ENCODE measurements around the gene EFL1. TPM values are rescaled to one million over a fixed set of nuclear protein-coding genes. Genes with fewer than 3 reads are reported as not detected.
"Not testable (repeated sequence)": the region's sequence is repeated elsewhere in the genome, so short reads cannot be mapped to it uniquely, and the experiment has no call there.

EFL1 gene
- polyA plus RNA-seq, 1 donor from 2014 or later: 16.8 TPM

GRCh38 chr15:82221535-82221934 is 41.0 kb downstream of the EFL1 start:
- H2AFZ ChIP-seq (ENCODE audit: low read depth, low read length); H3K9me2 ChIP-seq (ENCODE audit: insufficient read depth, low read length); H3K4me3 ChIP-seq (ENCODE audit: low read length); H3K9ac ChIP-seq (ENCODE audit: low read length); H3K27ac ChIP-seq (ENCODE audit: low read length); H3F3A ChIP-seq (ENCODE audit: insufficient read depth, low read length, poor library complexity, severe bottlenecking); H3K36me3 ChIP-seq (ENCODE audit: insufficient read depth, low read length); H3K27me3 ChIP-seq (ENCODE audit: insufficient read depth, low read depth, low read length); H3K79me2 ChIP-seq (replicated peaks; ENCODE audit: insufficient read depth, low read length); H4K20me1 ChIP-seq (ENCODE audit: insufficient read depth); H3K4me2 ChIP-seq (ENCODE audit: low read length); H3K9me3 ChIP-seq (ENCODE audit: low read length): not testable (repeated sequence)

- not testable (repeated sequence) for H3K9me2 ChIP-seq (ENCODE audit: insufficient read depth, low read length); H3K9me3 ChIP-seq (ENCODE audit: low read length); H3K36me3 ChIP-seq (ENCODE audit: insufficient read depth, low read length); H4K20me1 ChIP-seq (ENCODE audit: insufficient read depth); H3K27me3 ChIP-seq (ENCODE audit: insufficient read depth, low read depth, low read length); H3K4me2 ChIP-seq (ENCODE audit: low read length); H3K27ac ChIP-seq (ENCODE audit: low read length); H3F3A ChIP-seq (ENCODE audit: insufficient read depth, low read length, poor library complexity, severe bottlenecking); H3K9ac ChIP-seq (ENCODE audit: low read length); H3K4me3 ChIP-seq (ENCODE audit: low read length); H2AFZ ChIP-seq (ENCODE audit: low read depth, low read length); H3K79me2 ChIP-seq (replicated peaks; ENCODE audit: insufficient read depth, low read length)
Observed at GRCh38 chr15:82216092-82216491, 46.4 kb downstream of the EFL1 start.

- not testable (repeated sequence) for H3K79me2 ChIP-seq (replicated peaks; ENCODE audit: insufficient read depth, low read length); H2AFZ ChIP-seq (ENCODE audit: low read depth, low read length); H3K36me3 ChIP-seq (ENCODE audit: insufficient read depth, low read length); H3K9me3 ChIP-seq (ENCODE audit: low read length); H3K27me3 ChIP-seq (ENCODE audit: insufficient read depth, low read depth, low read length); H3K4me3 ChIP-seq (ENCODE audit: low read length); H3K4me2 ChIP-seq (ENCODE audit: low read length); H3F3A ChIP-seq (ENCODE audit: insufficient read depth, low read length, poor library complexity, severe bottlenecking); H4K20me1 ChIP-seq (ENCODE audit: insufficient read depth); H3K27ac ChIP-seq (ENCODE audit: low read length); H3K9me2 ChIP-seq (ENCODE audit: insufficient read depth, low read length); H3K9ac ChIP-seq (ENCODE audit: low read length)
Observed at GRCh38 chr15:82212201-82212600, 50.3 kb downstream of the EFL1 start.

GRCh38 chr15:82210066-82210597 is 52.4 kb downstream of the EFL1 start:
- not testable (repeated sequence) for H3K36me3 ChIP-seq (ENCODE audit: insufficient read depth, low read length); H3K9ac ChIP-seq (ENCODE audit: low read length); H3K9me3 ChIP-seq (ENCODE audit: low read length); H3K9me2 ChIP-seq (ENCODE audit: insufficient read depth, low read length); H3K4me2 ChIP-seq (ENCODE audit: low read length); H2AFZ ChIP-seq (ENCODE audit: low read depth, low read length); H3K4me3 ChIP-seq (ENCODE audit: low read length); H3F3A ChIP-seq (ENCODE audit: insufficient read depth, low read length, poor library complexity, severe bottlenecking); H4K20me1 ChIP-seq (ENCODE audit: insufficient read depth); H3K79me2 ChIP-seq (replicated peaks; ENCODE audit: insufficient read depth, low read length); H3K27ac ChIP-seq (ENCODE audit: low read length); H3K27me3 ChIP-seq (ENCODE audit: insufficient read depth, low read depth, low read length)

GRCh38 chr15:82204575-82204974 is 58.0 kb downstream of the EFL1 start:
- H4K20me1 ChIP-seq (ENCODE audit: insufficient read depth); H3K9me2 ChIP-seq (ENCODE audit: insufficient read depth, low read length); H3K27ac ChIP-seq (ENCODE audit: low read length); H3K4me3 ChIP-seq (ENCODE audit: low read length); H3K27me3 ChIP-seq (ENCODE audit: insufficient read depth, low read depth, low read length); H3K9ac ChIP-seq (ENCODE audit: low read length); H3K36me3 ChIP-seq (ENCODE audit: insufficient read depth, low read length); H3K9me3 ChIP-seq (ENCODE audit: low read length); H2AFZ ChIP-seq (ENCODE audit: low read depth, low read length); H3F3A ChIP-seq (ENCODE audit: insufficient read depth, low read length, poor library complexity, severe bottlenecking); H3K79me2 ChIP-seq (replicated peaks; ENCODE audit: insufficient read depth, low read length); H3K4me2 ChIP-seq (ENCODE audit: low read length): not testable (repeated sequence)
